Right ventricle myocardium inferior (tissue), 1 donor: ENCODE measurements around the gene DRG2. TPM values are rescaled to one million over a fixed set of nuclear protein-coding genes. Genes with fewer than 3 reads are reported as not detected.

Source experiments
- total RNA-seq: library from RNA; stranded (reverse); fragmentation: NEBNext Ultra II Directional; extraction: Animal tissue kit (Norgen Biotek cat#: 25700); gene quantifications from one replicate; pipeline ENCODE4 v1.2.1, GENCODE V29; 2021
- donor health status: DM: no; HTN: yes; CAD: no; lungs with severe emphysema.

The DRG2 gene
- total RNA-seq, 1 donor from 2014 or later = 18.8 TPM

Other genes starting within 250 kb of the DRG2 start
- gene TOM1L2, start 115.5 kb upstream of the DRG2 start, total RNA-seq = 246 TPM
- 1.6 TPM for gene DRC3, start 115.1 kb upstream of the DRG2 start, total RNA-seq
- gene ATPAF2, start 48.8 kb upstream of the DRG2 start, total RNA-seq = 34.9 TPM
- gene GID4, start 48.5 kb upstream of the DRG2 start, total RNA-seq = 20.1 TPM
- gene MYO15A, start 20.8 kb downstream of the DRG2 start, total RNA-seq = 0.51 TPM
- 183 TPM for gene ALKBH5, start 95.9 kb downstream of the DRG2 start, total RNA-seq
- gene LLGL1, start 137.7 kb downstream of the DRG2 start, total RNA-seq = 8.4 TPM
- gene FLII, start 170.8 kb downstream of the DRG2 start, total RNA-seq = 299 TPM
- 31.3 TPM for gene MIEF2, start 172.7 kb downstream of the DRG2 start, total RNA-seq
- gene TOP3A, start 227.0 kb downstream of the DRG2 start, total RNA-seq = 10.4 TPM
- 11.8 TPM for gene SMCR8, start 227.3 kb downstream of the DRG2 start, total RNA-seq